HT-29 (cell line): ENCODE measurements around the gene SLC29A2. TPM values are rescaled to one million over a fixed set of nuclear protein-coding genes. Genes with fewer than 3 reads are reported as not detected.
"Not testable (repeated sequence)": the region's sequence is repeated elsewhere in the genome, so short reads cannot be mapped to it uniquely, and the experiment has no call there.

Source experiments
- DNase-seq: peaks from one replicate; pipeline ENCODE4 v3.0.0-alpha.2; 2015; ENCODE audit warnings: low spot score
- small RNA-seq: library from RNA; depleted of rRNA; stranded (forward); fragments of <200 nt; gene quantifications from one replicate; pipeline ENCODE3, GENCODE V24; 2014
- total RNA-seq: library from RNA; depleted of rRNA; stranded (reverse); fragments of >200 nt; shearing (Covaris generic); gene quantifications from 2 replicates; pipeline ENCODE4 v1.2.3, GENCODE V29; 2014; rRNA removed

SLC29A2 gene
- total RNA-seq, 1 experiment from 2014 or later = 44.9 TPM

DNA sequence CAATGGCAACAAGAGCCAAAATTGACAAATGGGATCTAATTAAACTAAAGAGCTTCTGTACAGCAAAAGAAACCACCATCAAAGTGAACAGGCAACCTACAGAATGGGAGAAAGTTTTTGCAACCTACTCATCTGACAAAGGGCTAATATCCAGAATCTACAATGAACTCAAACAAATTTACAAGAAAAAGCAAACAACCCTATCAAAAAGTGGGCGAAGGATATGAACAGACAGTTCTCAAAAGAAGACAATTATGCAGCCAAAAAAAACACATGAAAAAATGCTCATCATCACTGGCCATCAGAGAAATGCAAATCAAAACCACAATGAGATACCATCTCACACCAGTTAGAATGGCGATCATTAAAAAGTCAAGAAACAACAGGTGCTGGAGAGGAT, 51.3 kb downstream of the SLC29A2 start:
- not testable (repeated sequence) for DNase-seq

DNA sequence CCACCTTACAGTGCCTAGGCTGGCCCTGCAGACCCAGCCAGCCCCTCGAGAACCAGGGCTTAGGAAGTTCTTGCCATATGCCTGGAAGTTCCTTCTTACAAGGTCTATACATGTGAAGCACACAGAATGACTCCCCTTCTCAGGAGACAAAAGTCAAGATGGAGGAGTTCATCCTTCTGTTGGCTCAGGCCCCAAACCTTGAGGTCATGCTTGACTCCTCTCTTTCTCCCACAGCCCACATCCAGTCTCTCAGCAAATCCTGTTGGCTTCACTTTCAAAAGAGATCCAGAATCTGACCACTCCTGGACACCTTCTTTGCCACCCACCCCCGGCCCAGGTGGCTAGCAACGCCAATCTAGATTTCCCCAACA, 53.0 kb downstream of the SLC29A2 start:
- DNase-seq = no peak

DNA sequence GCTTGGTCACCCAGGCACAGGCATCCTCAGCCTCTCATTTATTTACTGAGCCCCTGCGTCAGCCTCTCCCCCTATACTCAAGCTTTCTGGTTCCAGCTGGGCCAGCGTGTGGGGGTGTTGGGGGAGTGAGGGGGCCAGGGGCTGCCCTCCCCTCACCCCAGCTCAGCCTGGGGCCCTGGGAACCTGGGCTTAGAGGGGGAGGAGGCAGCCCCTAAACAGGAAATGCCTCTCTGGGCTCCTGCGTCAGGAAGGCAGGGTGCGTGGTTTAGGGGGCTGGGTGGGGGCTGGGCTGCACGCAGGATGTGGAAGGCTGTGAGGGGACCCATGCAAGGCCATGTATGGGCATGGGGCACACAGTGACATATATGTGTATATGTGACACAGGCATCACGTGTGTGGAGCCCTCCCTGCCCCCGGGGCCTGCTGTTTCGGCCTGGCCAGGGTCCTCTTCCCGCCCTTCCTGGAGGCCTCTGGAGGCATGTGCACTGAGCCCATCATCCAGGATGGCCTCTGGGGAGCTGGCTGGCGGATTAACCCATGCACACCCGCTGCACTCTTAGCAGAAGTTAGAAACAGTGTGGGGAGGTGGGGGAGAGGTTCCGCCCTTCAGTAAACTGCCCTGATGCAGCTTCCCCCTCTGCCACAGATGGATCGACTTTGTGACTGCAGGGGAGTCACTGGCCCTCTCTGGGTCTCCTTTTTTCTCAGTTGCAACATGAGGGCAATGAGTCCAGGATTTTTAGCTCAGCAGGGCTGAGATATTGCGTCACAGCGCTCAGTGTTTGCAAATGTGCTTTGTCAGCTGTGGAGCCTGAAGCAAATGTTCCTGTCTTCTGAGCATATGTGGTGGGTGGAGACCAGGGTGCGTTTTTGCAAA, 53.6 kb downstream of the SLC29A2 start:
- DNase-seq = no peak

DNA sequence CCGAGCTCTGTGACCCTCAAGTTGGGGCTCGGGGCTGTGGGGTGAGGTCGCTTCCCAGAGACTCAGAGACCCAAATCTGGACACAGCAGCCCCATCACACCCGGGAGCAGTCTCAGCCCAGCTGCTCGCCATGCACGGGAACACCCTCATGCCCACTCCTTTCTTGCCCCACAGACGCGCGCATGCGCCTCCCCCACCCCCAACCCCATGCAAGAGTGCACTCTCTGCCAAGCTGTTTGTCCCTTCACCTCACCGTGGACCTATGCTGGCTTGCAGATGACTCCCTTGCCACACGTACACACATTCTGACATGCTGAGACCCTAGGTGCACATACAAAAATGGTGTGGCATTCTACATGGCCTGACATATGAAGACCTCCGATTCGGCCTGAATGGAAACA, 54.2 kb downstream of the SLC29A2 start:
- no peak for DNase-seq

DNA sequence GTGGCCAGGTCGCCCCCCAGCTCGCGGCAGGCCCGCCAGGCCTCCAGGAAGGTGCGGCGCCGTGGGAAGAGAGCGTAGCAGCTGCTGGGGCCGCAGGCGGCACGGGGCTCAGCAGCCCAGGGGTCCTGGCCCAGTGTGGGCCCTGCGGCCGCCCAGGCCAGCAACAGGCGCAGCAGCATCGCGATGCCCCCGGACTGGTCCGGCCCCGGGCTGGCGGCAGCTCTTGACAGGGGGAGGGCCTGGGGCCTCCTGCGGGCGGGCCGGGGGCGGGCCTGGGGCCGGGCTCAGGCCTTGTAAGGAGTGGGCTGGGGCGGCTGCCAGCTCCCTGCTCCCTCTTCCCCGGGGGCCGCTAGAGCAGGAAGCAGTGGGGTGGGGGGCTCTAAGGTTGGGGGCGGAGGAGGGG, 54.7 kb downstream of the SLC29A2 start, which contains the start of gene CD248:
CD248 (minus strand) TSS at position 196 of the 403 bp plus-strand sequence; CDS start at position 179, 17 bp downstream.
- DNase-seq = no peak

DNA sequence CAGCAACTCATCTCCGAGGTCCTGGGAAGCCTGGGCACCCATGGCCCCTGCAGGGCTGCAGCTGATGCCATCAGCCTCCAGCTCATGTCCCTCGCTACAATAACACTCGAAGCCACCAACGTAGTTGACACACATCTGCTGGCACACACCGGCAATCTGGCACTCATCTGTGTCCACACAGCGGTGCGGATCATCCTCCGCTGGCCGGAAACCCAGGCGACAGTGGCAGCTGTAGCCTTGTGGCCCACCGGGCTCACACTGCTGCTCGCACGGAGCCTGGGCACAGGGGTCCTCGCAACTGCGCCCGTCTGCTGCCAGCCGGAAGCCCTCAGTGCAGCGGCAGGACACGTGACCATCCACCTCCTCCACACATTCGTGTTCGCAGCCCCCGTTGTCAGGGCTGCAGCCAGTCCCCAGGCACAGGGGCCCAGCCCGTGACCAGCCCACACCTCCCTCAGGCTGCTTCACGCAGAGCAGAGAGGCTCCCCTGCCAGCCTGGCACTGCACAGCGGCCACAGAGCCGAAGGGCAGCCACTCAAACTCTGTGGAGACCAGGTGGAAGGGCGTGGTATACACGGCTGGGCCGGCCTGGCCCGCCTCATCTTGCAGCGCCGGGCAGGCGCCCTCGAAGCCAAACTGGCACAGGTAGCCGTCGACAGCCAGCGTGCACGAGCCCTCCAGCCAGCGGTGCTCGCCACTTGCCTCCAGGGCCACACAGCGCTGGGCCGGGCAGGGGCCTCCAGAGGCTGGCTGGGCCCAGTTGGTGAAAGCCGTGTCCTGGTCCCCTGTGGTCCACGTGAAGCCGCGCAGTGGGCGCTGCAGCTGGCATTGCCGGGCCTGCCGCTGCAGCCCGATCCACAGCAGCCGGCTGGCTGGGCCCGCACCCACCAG, 55.4 kb downstream of the SLC29A2 start:
- DNase-seq = no peak

DNA sequence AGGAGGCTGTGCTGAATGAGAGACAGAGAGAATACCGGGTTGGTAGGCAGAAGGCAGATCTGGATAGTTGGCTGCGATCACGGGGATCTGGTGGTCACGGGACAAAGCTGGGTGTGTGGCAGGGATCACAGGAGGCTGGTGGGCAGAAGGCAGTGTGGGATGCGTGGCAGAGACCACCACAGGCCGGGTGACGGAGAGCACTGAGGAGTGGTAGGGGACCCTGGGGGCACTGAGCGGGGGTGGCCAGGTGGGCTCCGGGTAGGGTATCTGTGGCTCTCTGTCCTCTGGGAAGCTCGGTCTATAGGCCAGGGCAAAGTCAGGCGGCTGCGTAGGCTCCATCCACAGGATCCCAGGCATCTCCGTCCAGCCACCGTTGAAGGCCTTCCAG, 56.1 kb downstream of the SLC29A2 start:
- no peak for DNase-seq

DNA sequence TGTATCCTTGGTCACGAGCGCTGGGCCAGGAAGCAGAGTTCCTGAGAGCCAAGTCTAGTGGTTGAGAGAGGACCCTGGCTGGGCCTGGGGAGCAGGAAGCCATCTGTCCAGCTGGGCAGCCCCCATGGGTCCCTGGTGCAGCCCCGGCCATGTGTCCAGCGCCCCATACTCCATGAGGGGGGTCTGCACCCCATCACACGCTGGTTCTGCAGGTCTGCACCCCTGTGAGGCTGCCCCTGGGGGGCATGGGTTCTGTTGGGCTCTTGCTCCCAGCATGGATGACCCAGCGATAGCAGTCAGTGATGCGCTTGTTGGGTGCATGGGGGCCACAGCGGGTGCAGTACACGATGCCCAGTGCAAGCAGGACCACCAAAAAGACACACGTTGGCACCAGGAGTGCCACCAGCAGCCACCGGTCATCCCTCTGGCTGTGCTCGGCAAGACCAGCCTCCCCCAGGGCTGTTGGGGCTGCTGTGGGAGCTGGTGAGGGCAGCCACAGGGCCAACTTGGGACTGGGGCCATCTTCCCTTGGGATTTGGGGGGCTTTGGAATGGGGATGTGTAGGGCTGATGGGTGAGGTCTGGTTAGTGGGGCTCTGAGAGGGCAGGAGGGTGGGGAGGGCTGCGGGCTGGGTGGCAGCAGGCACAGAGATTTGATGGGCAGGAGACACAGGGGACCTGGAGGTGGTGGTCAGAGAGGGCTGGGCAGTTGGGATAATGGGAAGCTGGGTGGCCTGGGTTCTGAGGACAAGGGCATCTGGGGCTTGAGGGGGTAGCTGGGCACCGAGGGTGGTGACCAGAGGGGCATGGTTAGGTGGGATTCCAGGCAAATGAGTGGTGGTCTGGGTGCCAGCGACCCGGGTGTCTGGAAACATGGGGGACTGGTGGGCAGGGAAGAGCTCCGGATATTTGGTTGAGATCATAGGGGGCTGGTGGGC, 56.7 kb downstream of the SLC29A2 start:
- no peak for DNase-seq

DNA sequence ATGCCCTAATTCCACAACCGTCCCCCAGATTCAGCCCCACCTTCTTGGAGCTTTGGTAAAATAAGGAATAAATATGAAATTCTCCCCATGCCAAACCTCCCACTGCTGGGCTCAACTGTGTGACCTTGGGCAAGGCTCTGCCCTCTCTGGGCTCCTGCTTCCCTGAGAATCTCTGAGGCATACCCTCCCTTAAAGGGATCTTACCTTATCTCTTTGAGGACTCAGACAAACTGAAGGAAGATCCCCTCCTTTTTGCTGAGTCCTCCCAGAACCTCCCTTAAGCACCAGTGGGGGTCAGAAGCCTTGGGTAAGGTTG, 57.4 kb downstream of the SLC29A2 start:
- DNase-seq = no peak

DNA sequence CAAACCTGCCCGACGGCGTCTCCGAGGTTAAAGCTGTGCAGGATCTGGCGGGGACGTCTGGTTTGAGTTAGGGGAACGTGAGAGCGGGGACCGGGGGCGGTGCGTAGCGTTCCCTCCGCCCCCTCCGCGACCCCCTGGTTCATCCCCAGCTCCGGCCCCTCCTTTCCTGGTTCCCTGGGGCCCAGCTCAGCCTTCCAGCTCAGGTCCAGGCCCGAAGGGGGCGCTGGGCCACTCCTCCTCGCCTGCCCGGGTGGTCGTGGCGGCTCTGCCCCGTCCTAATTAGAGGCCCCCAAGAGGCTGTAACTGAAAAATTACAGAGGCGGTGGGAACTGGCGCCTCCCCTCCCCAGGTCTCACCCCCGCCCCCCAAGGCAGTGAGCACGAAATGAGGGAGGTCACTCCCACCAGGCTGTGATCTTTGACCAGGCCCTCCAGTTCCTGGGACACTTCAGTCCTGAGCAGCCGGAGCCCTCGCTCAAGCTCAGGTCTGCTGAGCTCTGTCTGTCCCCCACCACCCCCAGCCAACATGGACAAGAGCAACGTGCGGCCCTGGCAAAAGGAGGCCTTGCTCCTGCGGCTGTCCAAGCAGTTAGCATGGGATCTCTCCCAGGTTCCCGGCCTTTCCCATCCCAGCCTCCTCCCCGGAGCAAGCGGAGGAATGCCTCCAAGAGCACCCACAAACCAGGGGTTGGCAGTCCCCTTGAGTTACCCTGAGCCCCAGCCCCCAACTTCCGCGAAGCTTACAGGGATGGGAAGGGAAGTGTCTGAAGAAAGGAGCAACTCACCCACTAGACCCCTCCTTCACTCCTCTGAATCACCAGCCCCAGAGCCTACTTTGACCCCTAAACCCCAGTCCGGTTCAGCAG, 58.0 kb downstream of the SLC29A2 start:
- no peak for DNase-seq

DNA sequence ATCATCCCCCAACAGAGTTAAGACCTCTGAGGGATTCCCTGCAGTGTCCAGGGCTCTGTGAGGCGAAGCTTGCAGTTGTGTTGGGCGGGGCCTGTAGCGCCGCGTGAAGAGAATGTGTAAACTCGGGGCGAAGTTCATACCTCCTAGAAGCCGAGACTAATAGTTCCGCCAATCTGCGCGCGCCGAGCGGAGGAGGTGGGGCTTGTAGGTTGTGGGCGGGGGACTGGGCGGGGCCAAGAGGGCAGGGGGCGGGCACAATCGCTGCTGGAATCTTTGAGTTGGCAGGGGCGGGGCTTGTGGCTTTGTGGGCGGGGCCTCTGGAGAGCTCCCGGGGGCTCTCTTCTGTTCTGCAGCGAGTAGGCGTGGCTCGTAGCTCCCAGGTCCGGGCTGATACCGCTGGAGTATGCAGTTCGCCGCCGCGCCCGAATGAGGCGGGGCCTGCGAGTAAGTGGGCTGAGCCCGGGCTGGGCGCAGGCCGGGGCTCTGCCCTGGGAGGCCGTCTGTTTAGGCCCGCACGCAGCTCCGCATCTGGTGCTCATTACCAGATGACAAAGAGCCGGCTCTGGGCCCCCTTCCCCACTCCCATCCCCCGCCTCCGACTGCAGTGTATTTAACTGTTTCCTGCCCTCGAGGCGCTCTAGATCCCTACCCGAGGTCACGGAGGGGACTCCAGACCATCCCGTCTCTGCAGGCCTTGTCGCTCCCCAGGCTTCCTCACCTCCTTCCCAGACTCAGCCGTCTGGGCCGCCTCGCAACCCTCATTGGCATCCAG, 58.8 kb downstream of the SLC29A2 start:
- DNase-seq = peak; percentile 99

Small RNA genes lying within 50 kb of the gene (small RNA-seq; reads per million reads assigned to genes)
- gene RF00017 = not detected
- not detected for gene RNU1-84P

Other genes with a start within 250 kb of the SLC29A2 start
- gene KLC2, start 114.1 kb downstream of the SLC29A2 start, total RNA-seq = 14.4 and 17.8 TPM in 2 replicates
- 357 and 380 TPM in 2 replicates for gene RAB1B, start 103.1 kb downstream of the SLC29A2 start, total RNA-seq
- gene CNIH2, start 93.6 kb downstream of the SLC29A2 start, total RNA-seq = 0.21 and 0.99 TPM in 2 replicates
- 286 and 299 TPM in 2 replicates for gene YIF1A, start 82.6 kb downstream of the SLC29A2 start, total RNA-seq
- gene TMEM151A, start 79.9 kb downstream of the SLC29A2 start, total RNA-seq = 0.05 and 0.08 TPM in 2 replicates
- not detected in 2 replicates for gene CD248, start 54.7 kb downstream of the SLC29A2 start, total RNA-seq
- 18.8 and 21.0 TPM in 2 replicates for gene RIN1, start 35.3 kb downstream of the SLC29A2 start, total RNA-seq
- 74.9 and 92.2 TPM in 2 replicates for gene BRMS1, start 26.7 kb downstream of the SLC29A2 start, total RNA-seq
- 26.8 and 30.5 TPM in 2 replicates for gene B4GAT1, start 24.1 kb downstream of the SLC29A2 start, total RNA-seq
- not detected in 2 replicates for gene NPAS4, start 49.3 kb upstream of the SLC29A2 start, total RNA-seq
- gene MRPL11, start 67.1 kb upstream of the SLC29A2 start, total RNA-seq = 122 and 128 TPM in 2 replicates
- 15.9 and 17.9 TPM in 2 replicates for gene PELI3, start 95.1 kb upstream of the SLC29A2 start, total RNA-seq
- 210 and 224 TPM in 2 replicates for gene DPP3, start 108.7 kb upstream of the SLC29A2 start, total RNA-seq
- gene BBS1, start 138.9 kb upstream of the SLC29A2 start, total RNA-seq = 39.7 and 41.4 TPM in 2 replicates
- 28.1 and 35.0 TPM in 2 replicates for gene ZDHHC24, start 174.3 kb upstream of the SLC29A2 start, total RNA-seq
- not detected in 2 replicates for gene ACTN3, start 175.1 kb upstream of the SLC29A2 start, total RNA-seq
- gene CTSF, start 196.8 kb upstream of the SLC29A2 start, total RNA-seq = not detected in 2 replicates
- gene CCDC87, start 221.3 kb upstream of the SLC29A2 start, total RNA-seq = 0.79 and 1.3 TPM in 2 replicates
- 43.5 and 45.5 TPM in 2 replicates for gene CCS, start 221.4 kb upstream of the SLC29A2 start, total RNA-seq
- 94.0 and 95.6 TPM in 2 replicates for gene RBM14, start 244.9 kb upstream of the SLC29A2 start, total RNA-seq